ENCODE data around the gene DAG1.

Gene DAG1

GRCh38 chr3:49523756-49524747 lies 54.0 kb downstream of the DAG1 start:
- DNase-seq: no peak
- Mint-ChIP-seq H3K27me3 (no peaks in the 10 kb centered on the region), H3K27ac (peak overlapping the region in 1 of 2 donors; percentile 40), H3K4me3 (no peak overlapping the region), H3K9me3 (no peaks in the 10 kb centered on the region), H3K4me1 (peaks cover 19% of the 10 kb centered on the region)
- ATAC-seq: no peak

GRCh38 chr3:49529567-49529966 lies 59.5 kb downstream of the DAG1 start:
- DNase-seq (peak; percentile 35 to 54), ATAC-seq (peak; percentile 92)
- Mint-ChIP-seq H3K4me1 (peaks cover 28% of the 10 kb centered on the region), H3K27ac (peak overlapping the region; percentile 72 to 86), H3K9me3 (no peaks in the 10 kb centered on the region), H3K27me3 (no peaks in the 10 kb centered on the region), H3K4me3 (no peak overlapping the region)

DNA sequence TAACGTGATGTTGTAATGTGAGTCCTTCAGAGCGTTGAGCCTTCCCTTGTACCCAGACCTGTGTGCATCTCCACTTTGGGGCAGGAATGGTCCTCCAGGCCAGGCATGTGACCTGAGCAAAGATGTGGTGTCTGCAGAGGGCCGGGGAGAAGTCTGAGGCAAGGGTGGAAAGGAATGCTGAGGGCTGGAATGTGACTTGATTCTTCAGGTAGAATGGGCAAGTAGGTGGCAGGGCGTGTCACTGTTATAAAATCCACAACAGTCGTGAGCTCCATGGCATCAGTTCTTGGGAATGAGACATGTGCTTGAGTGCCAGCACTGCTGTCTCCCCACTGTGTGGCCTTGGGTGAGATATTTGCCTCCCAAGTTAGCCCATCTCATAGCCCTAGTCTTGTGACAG lies 60.2 kb downstream of the DAG1 start:
- DNase-seq (no peak), ATAC-seq (no peak)
- Mint-ChIP-seq H3K27me3 (no peaks in the 10 kb centered on the region), H3K4me1 (peaks cover 28% of the 10 kb centered on the region), H3K27ac (peak overlapping the region; percentile 27 to 72), H3K4me3 (no peak overlapping the region), H3K9me3 (no peaks in the 10 kb centered on the region)

GRCh38 chr3:49530701-49531100 lies 60.6 kb downstream of the DAG1 start:
- H3K9me3 Mint-ChIP-seq: no peaks in the 10 kb centered on the region
- H3K27ac Mint-ChIP-seq: no peak overlapping the region
- DNase-seq: no peak
- peaks cover 28% of the 10 kb centered on the region for H3K4me1 Mint-ChIP-seq
- H3K4me3 Mint-ChIP-seq: no peak overlapping the region
- ATAC-seq: no peak
- H3K27me3 Mint-ChIP-seq: no peaks in the 10 kb centered on the region

DNA sequence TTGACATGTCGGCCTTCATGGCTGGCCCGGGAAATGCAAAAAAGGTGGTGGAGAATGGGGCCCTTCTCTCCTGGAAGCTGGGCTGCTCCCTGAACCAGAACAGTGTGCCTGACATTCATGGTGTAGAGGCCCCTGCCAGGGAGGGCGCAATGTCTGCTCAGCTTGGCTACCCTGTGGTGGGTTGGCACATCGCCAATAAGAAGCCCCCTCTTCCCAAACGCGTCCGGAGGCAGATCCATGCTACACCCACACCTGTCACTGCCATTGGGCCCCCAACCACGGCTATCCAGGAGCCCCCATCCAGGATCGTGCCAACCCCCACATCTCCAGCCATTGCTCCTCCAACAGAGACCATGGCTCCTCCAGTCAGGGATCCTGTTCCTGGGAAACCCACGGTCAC lies 61.2 kb downstream of the DAG1 start:
- Mint-ChIP-seq H3K27me3 (no peaks in the 10 kb centered on the region), H3K4me3 (no peak overlapping the region), H3K27ac (peak overlapping the region in 1 of 2 donors; percentile 78), H3K4me1 (peaks cover 28% of the 10 kb centered on the region), H3K9me3 (no peaks in the 10 kb centered on the region)
- ATAC-seq (no peak), DNase-seq (no peak)

- Mint-ChIP-seq H3K4me1 (peaks cover 28% of the 10 kb centered on the region), H3K27ac (peak overlapping the region in 1 of 2 donors; percentile 78), H3K27me3 (no peaks in the 10 kb centered on the region), H3K9me3 (no peaks in the 10 kb centered on the region), H3K4me3 (no peak overlapping the region)
- ATAC-seq (no peak), DNase-seq (peak in 1 of 2 donors; percentile 40)
These were observed 61.6 kb downstream of the DAG1 start for GRCh38 chr3:49531715-49532114.

GRCh38 chr3:49533031-49533430 lies 63.0 kb downstream of the DAG1 start:
- ATAC-seq (peak; percentile 19), DNase-seq (no peak)
- no peaks in the 10 kb centered on the region for H3K9me3 Mint-ChIP-seq
- H3K4me1 Mint-ChIP-seq: peaks cover 28% of the 10 kb centered on the region
- no peak overlapping the region for H3K27ac Mint-ChIP-seq
- no peak overlapping the region for H3K4me3 Mint-ChIP-seq
- H3K27me3 Mint-ChIP-seq: no peaks in the 10 kb centered on the region

DNA sequence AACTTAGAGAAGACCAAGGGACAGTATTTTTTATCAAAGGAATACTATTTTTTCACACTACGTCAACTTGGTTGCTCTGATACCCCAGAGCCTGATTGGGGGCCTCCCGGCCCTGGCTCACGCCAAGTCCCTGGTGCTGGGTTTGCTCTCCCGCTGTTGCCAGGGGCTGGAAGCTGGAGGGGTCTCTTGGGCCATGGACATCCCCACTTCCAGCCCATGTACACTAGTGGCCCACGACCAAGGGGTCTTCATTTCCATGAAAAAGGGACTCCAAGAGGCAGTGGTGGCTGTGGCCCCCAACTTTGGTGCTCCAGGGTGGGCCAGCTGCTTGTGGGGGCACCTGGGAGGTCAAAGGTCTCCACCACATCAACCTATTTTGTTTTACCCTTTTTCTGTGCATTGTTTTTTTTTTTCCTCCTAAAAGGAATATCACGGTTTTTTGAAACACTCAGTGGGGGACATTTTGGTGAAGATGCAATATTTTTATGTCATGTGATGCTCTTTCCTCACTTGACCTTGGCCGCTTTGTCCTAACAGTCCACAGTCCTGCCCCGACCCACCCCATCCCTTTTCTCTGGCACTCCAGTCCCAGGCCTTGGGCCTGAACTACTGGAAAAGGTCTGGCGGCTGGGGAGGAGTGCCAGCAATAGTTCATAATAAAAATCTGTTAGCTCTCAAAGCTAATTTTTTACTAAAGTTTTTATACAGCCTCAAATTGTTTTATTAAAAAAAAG lies 63.9 kb downstream of the DAG1 start:
- peaks cover 23% of the 10 kb centered on the region for H3K4me1 Mint-ChIP-seq
- no peaks in the 10 kb centered on the region for H3K9me3 Mint-ChIP-seq
- no peak overlapping the region for H3K27ac Mint-ChIP-seq
- H3K4me3 Mint-ChIP-seq: no peak overlapping the region
- no peaks in the 10 kb centered on the region for H3K27me3 Mint-ChIP-seq
- ATAC-seq (no peak), DNase-seq (no peak)

- Mint-ChIP-seq H3K4me3 (no peak overlapping the region), H3K27me3 (no peaks in the 10 kb centered on the region), H3K9me3 (no peaks in the 10 kb centered on the region), H3K4me1 (peaks cover 21% of the 10 kb centered on the region), H3K27ac (no peak overlapping the region)
- DNase-seq (no peak), ATAC-seq (no peak)
These were observed 64.7 kb downstream of the DAG1 start for GRCh38 chr3:49534581-49535441.

- Mint-ChIP-seq H3K4me3 (no peak overlapping the region), H3K4me1 (peaks cover 21% of the 10 kb centered on the region), H3K27ac (no peak overlapping the region), H3K9me3 (no peaks in the 10 kb centered on the region), H3K27me3 (no peaks in the 10 kb centered on the region)
- ATAC-seq: no peak
- no peak for DNase-seq
These were observed 66.2 kb downstream of the DAG1 start for GRCh38 chr3:49535971-49536874.

- H3K4me3 Mint-ChIP-seq: no peak overlapping the region
- DNase-seq: no peak
These were observed 66.9 kb downstream of the DAG1 start for GRCh38 chr3:49536875-49537533.

DNA sequence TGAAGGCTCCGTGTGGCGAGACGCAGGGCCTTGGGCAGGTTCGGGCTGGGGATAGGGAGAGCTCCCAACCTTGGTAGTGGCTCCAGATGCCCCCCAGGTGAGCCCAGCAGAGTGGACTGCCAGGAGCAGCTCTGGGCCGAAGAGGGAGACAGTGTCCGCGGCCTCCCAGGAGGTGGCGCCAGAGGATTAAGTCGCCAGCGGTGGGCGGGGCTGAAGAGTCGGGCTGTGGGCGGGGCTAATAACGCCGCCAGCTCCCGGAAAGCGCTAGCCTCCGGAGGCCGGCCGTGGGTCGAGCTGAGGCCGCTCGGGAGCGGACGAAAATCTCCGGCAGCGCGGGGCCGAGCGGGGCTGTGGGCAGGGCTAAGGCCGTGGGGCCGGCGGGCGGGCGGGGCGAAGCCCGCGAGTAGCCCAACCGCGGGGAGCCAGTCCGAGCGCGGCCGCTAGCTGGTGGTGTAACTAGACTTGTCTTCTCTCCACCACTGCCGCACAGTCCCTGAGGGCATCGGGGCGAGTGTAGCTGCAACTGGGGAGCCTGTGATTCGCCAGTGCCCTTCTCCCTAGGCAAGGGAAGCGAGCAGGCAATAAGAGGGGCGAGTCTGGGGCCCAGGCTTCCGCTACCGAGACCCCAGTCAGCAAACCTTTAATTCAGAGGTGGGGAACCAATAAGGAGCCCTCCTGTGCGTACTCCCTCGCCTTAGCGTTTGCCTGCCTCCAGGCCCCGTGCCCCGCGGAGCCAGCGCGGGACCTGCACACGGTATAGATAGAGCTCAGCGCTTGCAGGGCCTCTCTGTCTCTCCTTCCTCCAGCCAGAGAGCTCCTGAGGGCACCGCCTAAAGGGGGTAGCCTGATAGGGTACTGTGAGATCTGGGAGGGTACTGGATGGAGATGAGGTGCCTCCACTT lies 69.8 kb downstream of the DAG1 start:
- Mint-ChIP-seq H3K27me3 (peaks cover 12% of the 10 kb centered on the region), H3K9me3 (no peaks in the 10 kb centered on the region), H3K27ac (no peak overlapping the region), H3K4me1 (peaks cover 13% of the 10 kb centered on the region), H3K4me3 (peak overlapping the region; percentile 73 to 85)
- ATAC-seq (peak; percentile 90), DNase-seq (peak; percentile 91 to 94)

More at GRCh38 chr3:49536875-49537533, 66.9 kb downstream of the DAG1 start:
- ATAC-seq: no peak
- Mint-ChIP-seq H3K4me1 (peaks cover 13% of the 10 kb centered on the region), H3K27ac (no peak overlapping the region), H3K9me3 (no peaks in the 10 kb centered on the region), H3K27me3 (no peaks in the 10 kb centered on the region)

DNA sequence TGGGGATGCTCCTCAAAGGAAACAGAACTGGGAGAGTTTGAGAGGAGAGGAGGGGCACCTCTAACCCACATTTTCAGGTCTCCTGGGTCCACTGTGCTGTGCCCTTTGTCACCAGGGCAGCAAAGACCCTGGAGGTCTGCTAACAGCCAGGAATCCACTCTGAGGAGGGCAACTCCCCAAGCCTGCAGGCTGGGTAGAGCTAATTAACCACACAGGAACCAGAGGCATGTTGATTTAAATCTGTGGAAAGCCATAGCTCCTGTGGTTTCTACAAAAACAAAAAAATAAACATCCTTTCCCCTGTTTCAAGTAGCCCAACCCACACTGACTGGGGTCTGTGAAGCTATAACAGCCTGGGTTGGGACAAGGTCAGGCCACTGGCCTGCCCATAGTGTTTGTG lies 82.0 kb downstream of the DAG1 start:
- ATAC-seq (no peak), DNase-seq (no peak)
- peaks cover 31% of the 10 kb centered on the region for H3K27me3 Mint-ChIP-seq
- H3K27ac Mint-ChIP-seq: no peak overlapping the region
- no peaks in the 10 kb centered on the region for H3K9me3 Mint-ChIP-seq
- H3K4me3 Mint-ChIP-seq: no peak overlapping the region
- peaks cover 21% of the 10 kb centered on the region for H3K4me1 Mint-ChIP-seq
